K562 (cell line): Measurements from ENCODE around the gene ZNF598. TPM values are rescaled to one million over a fixed set of nuclear protein-coding genes. Genes with fewer than 3 reads are reported as not detected.
A peak's percentile ranks its signal among the peaks of the same experiment; 100 is the strongest.
"Not testable (repeated sequence)": the region's sequence is repeated elsewhere in the genome, so short reads cannot be mapped to it uniquely, and the experiment has no call there.

Source experiments
- ATAC-seq: fragments of 200-7000 bp; cut with Tn5 transposase; 3 replicates; pipeline ENCODE4 v1.9.1; 2020; ENCODE audit warnings: moderate library complexity
- BruUV-seq: library from RNA; stranded (reverse); fragments of 400-500 nt; replicated peaks from 2 replicates; lab custom pipeline; 2021; lab: Mats Ljungman, UMichigan
- CTCF ChIA-PET: fragments of 300-600 bp; formaldehyde crosslinking; extraction: SDS; loops from one replicate; lab custom pipeline; 2021; ENCODE audit warnings: low intra/inter-chr PET ratio; lab: Yijun Ruan, JAX
- POLR2A ChIA-PET: fragments of 300-600, 350-650 bp; sonication (Branson Sonifier 250); formaldehyde crosslinking; extraction: SDS; loops from one replicate; lab custom pipeline; 2021; ENCODE audit warnings: antibody characterized with exemption, inconsistent platforms; lab: Yijun Ruan, JAX
- DNase-seq, 4 experiments: peaks; one replicate each; pipeline versions ENCODE4 v3.0.0 to v3.0.0-alpha.2; 2011 to 2018; ENCODE audit warnings: low spot score in 3 of 4, mixed read lengths in 3 of 4; ENCODE audit errors: extremely low read depth in 1 of 4
- FAIRE-seq: peaks from 2 replicates; lab custom pipeline; 2011; peaks lifted over from hg19 to GRCh38; lab: Jason Lieb, UNC
- H2AFZ ChIP-seq: 2 replicates; pipeline ENCODE4 v1.6.0; 2011; ENCODE audit warnings: low read depth, low read length, control low read depth, inconsistent platforms
- H3K27ac ChIP-seq: fragments of 200-600 bp; 3 replicates; pipeline ENCODE4 v1.8.0; 2011; ENCODE audit warnings: low read depth, mild to moderate bottlenecking, control low read depth, inconsistent platforms, low read length, moderate library complexity, mixed read lengths; ENCODE audit errors: extremely low read depth
- H3K27me3 ChIP-seq, 2 experiments: fragments of 300-600 bp in 1 of 2; 2 replicates in 1 of 2; 3 replicates in 1 of 2; pipeline versions ENCODE4 v1.6.0 to v1.8.0; 2011; ENCODE audit warnings: inconsistent platforms in 2 of 2, low read length in 2 of 2, mild to moderate bottlenecking in 1 of 2, mixed read lengths in 1 of 2, moderate library complexity in 1 of 2; ENCODE audit not compliant: control insufficient read depth in 2 of 2, insufficient read depth in 2 of 2
- H3K36me3 ChIP-seq: fragments of 300-600 bp; 3 replicates; pipeline ENCODE4 v1.8.0; 2011; ENCODE audit warnings: mild to moderate bottlenecking, low read length, inconsistent platforms; ENCODE audit not compliant: control insufficient read depth, insufficient read depth
- H3K4me1 ChIP-seq, 2 experiments: fragments of 200-600 bp in 1 of 2; replicated peaks in 1 of 2; 2 replicates in 1 of 2; 3 replicates in 1 of 2; pipeline versions ENCODE4 v1.5.1 to v1.8.0; 2011; ENCODE audit warnings: inconsistent platforms in 2 of 2, low read length in 2 of 2, mild to moderate bottlenecking in 1 of 2, mixed read lengths in 1 of 2, moderate library complexity in 1 of 2; ENCODE audit not compliant: control insufficient read depth in 2 of 2, insufficient read depth in 2 of 2
- H3K4me2 ChIP-seq: 2 replicates; pipeline ENCODE4 v1.6.1; 2011; ENCODE audit warnings: low read length, control low read depth, inconsistent platforms, mixed read lengths; ENCODE audit not compliant: insufficient read depth
- H3K4me3 ChIP-seq: fragments of 200-600 bp; sonication (generic), shearing (Covaris generic); 2 replicates; pipeline ENCODE4 v1.5.1; 2016; ENCODE audit warnings: control low read depth, inconsistent platforms
- H3K79me2 ChIP-seq: fragments of 200-600 bp; 3 replicates; pipeline ENCODE4 v1.8.0; 2011; ENCODE audit warnings: low read length, inconsistent platforms; ENCODE audit not compliant: control insufficient read depth, insufficient read depth
- H3K9ac ChIP-seq, 2 experiments: 2 replicates each; pipeline versions ENCODE4 v1.6.0 to v1.6.1; 2011; ENCODE audit warnings: low read depth in 2 of 2, low read length in 2 of 2, control low read depth in 1 of 2, inconsistent platforms in 1 of 2, mild to moderate bottlenecking in 1 of 2, mixed read lengths in 1 of 2; ENCODE audit not compliant: insufficient read depth in 1 of 2
- H3K9me1 ChIP-seq: one replicate; pipeline ENCODE4 v1.6.0; 2011; ENCODE audit warnings: inconsistent platforms, mild to moderate bottlenecking, low read length, moderate library complexity; ENCODE audit not compliant: control insufficient read depth, insufficient read depth
- H3K9me3 ChIP-seq: replicated peaks from 2 replicates; pipeline ENCODE4 v1.5.1; 2011; ENCODE audit warnings: low read depth, low read length, inconsistent platforms; ENCODE audit not compliant: control insufficient read depth, insufficient read depth
- H4K20me1 ChIP-seq: replicated peaks from 2 replicates; pipeline ENCODE4 v1.6.1; 2011; ENCODE audit warnings: low read length, inconsistent platforms, mixed read lengths; ENCODE audit not compliant: control insufficient read depth, insufficient read depth
- BMI1 ChIP-seq: fragments of 150-350 bp; IDR thresholded peaks from 2 replicates; pipeline ENCODE4 v1.6.1; 2014; ENCODE audit warnings: low read length
- CBFB ChIP-seq: sonication (generic); formaldehyde crosslinking; IDR thresholded peaks from 2 replicates; pipeline ENCODE4 v1.4.0; 2020; ENCODE audit warnings: mild to moderate bottlenecking, missing genetic modification reagents
- DLX4 ChIP-seq: fragments of 250-450 bp; sonication (Bioruptor Pico); IDR thresholded peaks from 2 replicates; pipeline ENCODE4 v1.6.1; 2021; ENCODE audit warnings: mild to moderate bottlenecking
- HDAC2 ChIP-seq: fragments of 450-650 bp; IDR thresholded peaks from 2 replicates; pipeline ENCODE4 v1.6.1; 2016; ENCODE audit warnings: mild to moderate bottlenecking
- HMG20B ChIP-seq: fragments of 250-450 bp; sonication (Bioruptor Pico); IDR thresholded peaks from 2 replicates; pipeline ENCODE4 v1.5.0; 2021; ENCODE audit warnings: mild to moderate bottlenecking
- HMGXB4 ChIP-seq: sonication (generic); formaldehyde crosslinking; IDR thresholded peaks from 2 replicates; pipeline ENCODE4 v1.8.1; 2023; ENCODE audit warnings: mild to moderate bottlenecking, missing genetic modification reagents
- NBN ChIP-seq: fragments of 450-650 bp; IDR thresholded peaks from 2 replicates; pipeline ENCODE4 v1.6.1; 2016; ENCODE audit warnings: low read depth, mild to moderate bottlenecking
- POLR2AphosphoS5 ChIP-seq: IDR thresholded peaks from 2 replicates; pipeline ENCODE4 v1.6.1; 2011; ENCODE audit warnings: mild to moderate bottlenecking, low read depth, low read length, moderate library complexity; ENCODE audit not compliant: control insufficient read depth, insufficient read depth
- SAFB ChIP-seq: fragments of 200-400 bp; formaldehyde crosslinking; IDR thresholded peaks from 2 replicates; pipeline ENCODE4 v1.6.1; 2017; ENCODE audit warnings: low read depth, low read length, borderline replicate concordance
- SRSF3 ChIP-seq: fragments of 200-400 bp; formaldehyde crosslinking; IDR thresholded peaks from 2 replicates; pipeline ENCODE4 v1.6.1; 2016; ENCODE audit warnings: mild to moderate bottlenecking, low read length, moderate library complexity; ENCODE audit not compliant: insufficient read depth
- TEAD1 ChIP-seq, 2 experiments: fragments of 450-650 bp in 1 of 2; sonication (generic) in 1 of 2; formaldehyde crosslinking; IDR thresholded peaks; 2 replicates each; pipeline versions ENCODE4 v1.4.0 to v1.8.0; 2020 to 2022; ENCODE audit warnings: mild to moderate bottlenecking in 2 of 2, missing genetic modification reagents in 1 of 2
- ZBTB12 ChIP-seq: fragments of 250-450 bp; sonication (Bioruptor Pico); IDR thresholded peaks from 2 replicates; pipeline ENCODE4 v1.4.0; 2020
- ZNF347 ChIP-seq: fragments of 450-650 bp; formaldehyde crosslinking; IDR thresholded peaks from 2 replicates; pipeline ENCODE4 v1.4.0; 2020; ENCODE audit warnings: low read depth, mild to moderate bottlenecking, moderate library complexity
- ZNF436 ChIP-seq: fragments of 250-450, 450-650 bp; sonication (Bioruptor Pico); formaldehyde crosslinking; IDR thresholded peaks from 2 replicates; pipeline ENCODE4 v1.7.0; 2020; ENCODE audit warnings: mild to moderate bottlenecking
- WGBS: fragments of 100-300 bp; shearing (Covaris generic); methylation state at CpG from one replicate; pipeline ENCODE4 v1.1.6; 2016; ENCODE audit warnings: low coverage, mixed read lengths; ENCODE audit not compliant: insufficient coverage; ENCODE audit errors: missing lambda C conversion rate; 5-methylcytosine and 5-hydroxymethylcytosine counted together
- in situ Hi-C: fragments of 300-500 bp; cut with MboI; formaldehyde crosslinking; loops from 4 replicates; pipeline ENCODE4 v1.15.0; 2018; ENCODE audit warnings: inconsistent platforms, mixed read lengths
- intact Hi-C: fragments of 100-400 bp; cut with micrococcal nuclease; formaldehyde crosslinking; loops from 2 replicates; pipeline ENCODE4 v1.14.2; 2022
- polyA plus RNA-seq, 8 experiments: library from polyadenylated mRNA; depleted of rRNA in 4 of 8; stranded (reverse) in 5 of 8; unstranded in 3 of 8; fragments of >200 nt; fragmentation: Nextera tagmentation in 2 of 8; fragmentation: Illumina TruSeq in 1 of 8; extraction: Ambion mirVana in 2 of 8; extraction: Trizol in 1 of 8; gene quantifications; 2 replicates each; pipeline versions ENCODE4 v1.2.1 to v1.2.3, GENCODE V29; 2011 to 2014; ENCODE audit warnings: inconsistent platforms in 1 of 8, missing spikeins in 1 of 8
- total RNA-seq, 7 experiments: library from RNA; depleted of rRNA in 6 of 7; stranded (reverse); fragments of >200 nt in 6 of 7; fragmentation: Illumina TruSeq in 2 of 7; extraction: Trizol in 2 of 7; gene quantifications; 2 replicates each; pipeline versions ENCODE4 v1.2.1 to v1.2.3, GENCODE V29; 2011 to 2021; ENCODE audit warnings: low replicate concordance in 1 of 7

Gene ZNF598
- total and polyA plus RNA-seq, 9 of the 15 experiments (the other 6 are each of a cell fraction or from before 2014, with no cell fraction given): 0.11 to 115 (median 29.6) TPM

GRCh38 chr16:1958715-1959268, 50.8 kb downstream of the ZNF598 start (continued):
- TF ChIP-seq CBFB (CRISPR knock-in tag) (no peak), NBN (0 out of 2 replicates have a peak, but pooled peaks have one; percentile 24), ZNF436 (CRISPR knock-in tag) (peak; percentile 77), SRSF3 (no peak), TEAD1 (CRISPR knock-in tag; IDR thresholded peaks at IDR 0.05) (no peak), POLR2AphosphoS5 (no peak), HDAC2 (peak; percentile 24; the same call in 1 of the 2 replicates), ZNF347 (CRISPR knock-in tag) (no peak), HMG20B (no peak), ZBTB12 (no peak), BMI1 (no peak), DLX4 (CRISPR knock-in tag) (no peak), HMGXB4 (CRISPR knock-in tag) (0 out of 2 replicates have a peak, but pooled peaks have one; percentile 21), SAFB (no peak)

GRCh38 chr16:1958143-1958491, 51.5 kb downstream of the ZNF598 start:
- DNase-seq, H3K9me3 ChIP-seq, H2AFZ ChIP-seq, H3K27me3 ChIP-seq, H3K9me1 ChIP-seq, in situ Hi-C loops, H3K9ac ChIP-seq, FAIRE-seq, H3K4me2 ChIP-seq, ATAC-seq, intact Hi-C loops, BruUV-seq, CTCF ChIA-PET, H3K4me3 ChIP-seq, H3K27ac ChIP-seq: not testable (repeated sequence)
- Histone ChIP-seq H4K20me1 (peaks cover 25% of the 10 kb centered on the region), H3K79me2 (peaks cover 38% of the 10 kb centered on the region), H3K36me3 (peaks cover 27% of the 10 kb centered on the region; the same call in 2 of the 3 replicates), H3K4me1 (peaks cover 8 to 59% of the 10 kb centered on the region in 2 experiments; a peak in 4 of 5 replicates)
- POLR2A ChIA-PET: interaction anchor here (1.7 kb wide), 1 partner anchor 8 kb away, joined by 4 read pairs; the partner anchor contains the start of gene RNF151
- 70% methylated on average over 7 of the region's 30 CpGs for WGBS
